Activated naive CD4-positive, alpha-beta T cell (primary cell): ENCODE results near the gene TRPV5.

Source experiments
- DNase-seq, 4 experiments: peaks; one replicate each; lab custom pipeline; 2025; lab: John Stamatoyannopoulos, UW

Gene TRPV5

DNA sequence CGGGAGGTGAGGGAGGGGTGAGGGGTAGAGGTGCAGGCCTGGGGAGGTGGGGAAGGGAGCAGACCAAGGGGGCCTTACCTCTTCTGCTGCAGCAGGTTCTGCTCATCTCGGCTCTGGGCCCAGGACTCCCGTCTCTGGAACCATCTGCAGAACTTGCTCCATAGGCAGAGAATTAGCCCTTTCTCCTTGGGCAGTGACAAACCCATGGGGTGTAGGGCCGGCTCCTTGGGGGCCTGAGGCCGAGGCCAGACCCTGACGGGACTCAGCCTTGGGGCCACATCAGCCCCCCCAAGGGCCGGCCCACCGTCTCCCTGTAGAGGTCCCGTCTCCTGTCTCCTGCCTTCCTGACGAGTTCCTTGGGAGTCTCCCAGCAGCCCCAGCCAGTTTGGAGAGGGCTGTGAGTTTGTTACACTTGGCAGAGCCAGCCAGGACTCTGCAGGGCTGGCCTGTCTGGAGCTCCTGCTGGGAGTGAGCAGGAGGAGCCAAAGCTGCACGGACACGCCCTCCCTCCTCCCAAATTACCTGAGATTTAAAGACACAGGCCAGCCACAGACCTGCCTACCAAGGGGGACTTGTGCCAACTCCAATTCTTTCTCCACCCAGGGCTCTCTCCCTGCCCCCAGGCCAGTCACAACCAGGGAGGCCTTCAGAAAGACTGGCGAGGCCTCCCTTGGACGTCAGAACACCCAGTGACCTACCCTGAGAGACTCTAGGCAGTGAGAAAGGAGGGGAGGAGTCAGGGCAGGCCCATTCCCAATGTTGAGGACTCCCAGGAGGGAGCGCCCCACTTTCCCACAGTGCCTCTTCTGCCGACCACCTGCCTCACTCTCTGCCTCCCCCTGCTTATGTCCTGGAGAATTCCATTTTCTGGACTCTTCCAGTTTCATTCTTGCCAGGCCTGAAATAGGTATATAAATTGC is 48.0 kb downstream of the TRPV5 start, which contains the start of gene TRPV6:
Gene TRPV6 (minus strand): TSS at position 435 of the 920 bp plus-strand sequence.
- no peak for DNase-seq

DNA sequence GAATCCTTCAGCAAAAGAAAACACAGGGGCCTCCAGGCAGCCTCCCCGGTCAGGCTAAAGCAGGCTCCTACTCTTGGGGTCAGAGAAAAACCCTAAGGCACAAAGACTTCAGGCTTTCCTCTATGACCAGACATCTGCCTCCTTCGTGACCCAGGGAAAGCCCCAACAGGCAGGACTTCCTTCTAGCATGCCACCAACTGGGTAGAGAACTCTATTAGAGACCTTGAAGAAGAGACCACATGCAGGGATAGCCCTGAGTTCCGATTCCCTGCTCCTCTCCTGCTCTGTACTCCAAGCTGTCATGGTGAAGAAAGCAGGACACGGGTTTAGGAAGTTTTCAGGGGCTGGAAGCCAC is 49.3 kb downstream of the TRPV5 start:
- no peak for DNase-seq

DNA sequence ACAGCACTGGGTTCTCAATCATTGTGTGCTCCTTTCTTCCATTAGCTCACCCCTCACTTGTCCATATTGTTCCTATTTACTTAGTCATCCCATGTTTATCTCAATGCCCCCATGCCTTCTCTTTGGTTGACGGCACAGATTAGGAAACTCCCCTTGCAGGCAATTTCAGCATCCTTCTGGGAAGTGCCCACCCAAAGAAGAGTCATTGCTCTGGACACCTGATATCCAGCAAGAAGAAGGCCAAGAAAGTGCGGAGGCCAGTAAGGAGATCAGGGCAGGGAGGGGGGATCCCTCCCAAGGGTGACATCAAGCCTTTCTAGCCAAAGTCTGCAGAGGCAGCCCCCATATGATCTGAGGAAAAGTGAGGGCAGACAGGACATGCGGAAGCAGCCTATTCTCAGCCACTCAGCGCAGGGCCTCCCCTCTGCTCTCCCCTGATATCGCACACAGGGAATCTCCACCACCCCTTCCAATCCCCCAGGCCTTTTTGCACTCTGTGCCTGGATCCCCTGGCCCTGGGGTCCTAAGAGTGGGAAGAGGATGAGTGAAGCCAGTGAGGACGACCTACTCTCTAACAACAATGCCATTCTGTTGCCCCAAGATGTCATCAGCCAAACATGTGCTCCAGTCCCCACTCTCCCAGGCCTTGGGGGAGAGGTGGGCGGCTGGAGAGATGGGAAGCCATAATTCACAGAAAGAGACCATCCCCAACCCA is 49.8 kb downstream of the TRPV5 start:
- DNase-seq, result no peak

DNA sequence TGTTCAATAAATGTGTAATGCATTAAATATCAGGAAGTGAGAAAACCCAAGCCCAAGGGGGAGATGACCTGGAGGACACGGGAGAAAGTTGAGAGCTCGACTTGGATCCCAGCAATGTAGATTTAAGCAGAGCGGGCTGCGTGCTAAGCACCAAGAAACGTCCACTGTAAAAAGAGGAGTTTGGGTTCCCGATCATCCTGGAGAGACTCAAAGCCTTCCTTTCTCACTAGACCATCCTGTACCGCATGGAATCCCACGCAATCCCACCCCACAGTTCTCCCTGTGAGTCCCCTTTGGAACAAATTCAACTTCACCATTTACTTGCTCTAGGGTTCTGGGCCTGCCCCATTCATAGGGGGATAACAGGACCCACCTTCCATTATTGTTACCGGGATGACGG is 50.4 kb downstream of the TRPV5 start:
- DNase-seq, result no peak

DNA sequence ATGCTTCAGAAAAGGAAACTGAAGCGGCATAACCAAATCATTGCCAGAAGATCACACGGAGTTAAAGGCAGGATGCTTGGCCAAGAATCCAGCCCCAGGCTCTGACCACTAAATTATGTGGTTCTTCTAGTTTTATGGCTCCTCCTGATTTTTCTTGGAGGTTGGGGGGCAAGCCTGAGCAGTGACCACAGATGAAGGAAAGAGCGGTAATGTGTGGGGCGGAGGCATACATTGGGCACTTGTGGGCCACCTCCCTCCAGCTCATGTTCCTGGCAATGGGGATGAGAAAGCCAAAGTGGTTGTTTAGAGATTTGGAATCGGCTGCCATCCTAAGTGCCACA is 51.2 kb downstream of the TRPV5 start:
- DNase-seq, result no peak

DNA sequence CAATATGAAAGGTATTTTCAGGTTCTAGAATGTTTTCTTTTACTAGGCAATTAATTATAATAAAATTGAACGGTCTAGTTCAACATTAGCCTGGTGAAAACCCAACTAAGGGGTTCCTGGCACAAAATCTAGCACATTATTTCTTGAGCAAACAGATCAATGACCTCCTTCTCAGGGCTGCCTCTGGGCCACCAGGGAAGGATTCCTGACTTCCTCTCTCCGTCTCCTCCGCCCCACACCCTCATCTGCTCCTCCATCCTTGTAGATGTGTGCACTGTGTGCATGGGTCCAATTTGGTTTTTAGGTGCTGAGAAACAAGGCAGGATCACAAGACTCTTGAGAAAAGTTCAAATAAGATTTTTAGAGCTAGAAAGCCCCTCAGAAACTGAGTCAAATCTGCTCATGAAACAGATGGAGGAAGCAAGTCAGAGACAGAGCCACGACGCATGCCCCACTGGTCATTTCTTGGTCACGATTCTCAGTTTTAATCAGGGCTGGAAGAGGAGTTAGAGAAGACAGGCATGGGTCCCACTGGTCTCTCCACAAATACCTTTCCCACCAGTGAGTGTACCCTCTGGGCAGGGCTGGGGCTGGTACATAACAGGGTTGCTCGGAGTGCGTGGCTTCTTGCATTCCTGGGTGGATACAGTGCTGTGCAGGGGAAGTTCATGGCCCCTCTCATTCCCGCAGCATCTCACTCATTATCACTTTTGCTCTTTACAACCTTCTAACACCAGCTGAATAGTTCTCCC is 51.8 kb downstream of the TRPV5 start:
- DNase-seq, result no peak

DNA sequence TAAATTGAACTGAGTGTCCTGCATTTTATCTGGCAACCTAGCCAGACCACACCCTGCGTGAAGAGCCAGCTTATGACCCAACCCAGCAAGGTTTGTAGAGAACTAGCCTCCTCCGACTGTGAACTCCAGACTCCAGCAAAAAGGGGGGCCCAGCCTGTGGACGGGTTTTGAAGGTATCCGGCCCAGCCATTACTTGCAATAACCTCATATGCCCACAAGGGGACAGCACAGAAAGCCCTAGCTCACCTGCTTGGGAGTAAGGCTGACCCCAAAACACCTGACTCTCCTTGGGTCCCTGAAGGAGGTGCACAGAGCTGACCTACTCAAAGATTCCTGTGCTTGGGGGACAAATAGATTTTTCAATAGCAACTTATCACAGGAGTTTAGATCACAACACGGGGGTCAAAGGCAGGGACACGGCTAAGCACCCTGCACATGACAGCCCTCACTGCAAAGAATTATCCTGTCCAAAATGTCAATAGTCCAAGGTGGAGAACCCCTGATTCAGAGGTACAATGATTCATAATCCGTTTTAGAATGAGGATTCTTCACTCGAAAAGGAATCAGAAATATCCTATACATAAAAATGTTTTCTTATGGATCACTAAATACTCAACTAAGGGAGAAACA is 52.6 kb downstream of the TRPV5 start:
- DNase-seq, result peak in 2 of 4 experiments; percentile 15 to 21

DNA sequence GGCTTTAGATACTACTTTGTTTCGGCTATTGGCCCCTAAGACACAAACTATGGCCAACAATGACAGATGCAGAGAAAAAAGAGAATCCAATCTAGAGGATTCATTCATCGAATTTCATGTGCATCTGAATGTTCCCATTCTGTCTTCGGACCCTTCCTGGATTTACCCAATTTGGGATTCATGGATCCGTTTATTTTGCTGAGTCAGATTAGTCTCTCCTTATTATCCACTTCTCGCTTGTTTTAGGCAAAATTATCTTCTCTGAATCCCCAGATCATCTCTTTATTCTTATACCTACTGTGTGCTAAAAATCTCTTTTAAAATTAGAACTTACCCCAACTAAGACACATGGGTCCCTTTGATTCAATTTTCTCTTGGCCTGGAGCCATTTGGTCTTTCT is 54.5 kb downstream of the TRPV5 start:
- DNase-seq, result no peak

DNA sequence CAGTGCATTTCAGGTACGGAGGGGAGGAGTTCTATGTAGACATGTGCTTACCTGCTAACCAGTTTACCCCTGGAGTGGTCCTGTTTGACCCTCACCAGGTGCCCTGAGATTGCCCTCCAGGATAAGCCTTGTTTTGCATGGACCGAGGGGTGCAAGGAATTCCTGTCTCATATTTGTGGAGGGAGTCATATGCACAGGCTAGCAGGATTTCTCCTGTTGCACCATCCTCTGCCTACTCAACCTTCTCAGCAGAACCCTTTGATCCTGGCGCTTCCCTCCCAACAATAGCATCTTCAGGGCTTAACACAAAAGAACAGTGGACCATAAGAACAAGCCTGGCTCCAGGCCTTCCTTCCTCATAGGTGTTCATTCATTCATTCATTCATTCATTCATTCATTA is 55.2 kb downstream of the TRPV5 start:
- DNase-seq, result no peak

DNA sequence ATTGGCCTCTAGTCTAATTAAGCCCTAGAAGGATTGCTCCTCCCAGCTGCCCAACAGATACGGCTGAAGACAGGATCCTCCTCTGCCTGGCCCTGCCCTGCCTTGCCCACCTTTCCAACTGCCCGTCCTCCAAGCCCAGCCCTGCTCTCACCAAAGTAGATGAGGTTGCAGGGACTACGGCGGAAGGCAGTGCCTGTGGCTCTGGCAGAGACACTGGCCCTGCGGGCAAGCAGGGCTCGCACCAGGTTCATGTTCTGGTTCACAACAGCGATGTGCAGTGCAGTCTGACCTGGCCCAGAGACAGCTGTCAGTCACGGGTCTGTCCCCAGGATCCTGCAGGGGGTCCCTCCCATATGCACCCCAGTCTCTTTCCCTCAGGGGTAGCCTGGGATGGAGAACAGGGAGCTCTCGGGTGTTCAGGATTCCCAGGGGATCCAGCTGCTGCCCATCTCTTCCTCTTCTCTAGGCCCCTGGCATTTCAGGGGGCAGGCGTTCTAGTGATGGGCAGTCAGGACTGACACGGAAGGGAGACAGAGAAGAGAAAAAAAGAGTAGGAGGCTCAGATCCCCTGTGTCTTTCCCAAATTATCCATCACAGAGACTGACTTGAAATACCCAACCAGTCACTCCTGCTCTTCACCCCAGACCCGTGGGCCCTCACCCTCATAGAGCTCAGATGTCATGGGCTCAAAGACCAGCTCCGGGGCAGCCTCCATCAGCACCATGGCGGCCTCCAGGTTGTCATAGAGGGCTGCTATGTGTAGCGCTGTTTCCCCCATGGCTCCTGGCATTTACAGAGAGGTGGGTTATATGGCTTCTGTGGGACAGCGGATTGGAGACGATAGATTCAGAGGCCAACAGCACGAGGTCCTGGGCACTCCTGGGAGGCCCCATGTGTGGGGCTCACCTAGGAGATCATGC is 56.3 kb downstream of the TRPV5 start:
- no peak for DNase-seq

DNA sequence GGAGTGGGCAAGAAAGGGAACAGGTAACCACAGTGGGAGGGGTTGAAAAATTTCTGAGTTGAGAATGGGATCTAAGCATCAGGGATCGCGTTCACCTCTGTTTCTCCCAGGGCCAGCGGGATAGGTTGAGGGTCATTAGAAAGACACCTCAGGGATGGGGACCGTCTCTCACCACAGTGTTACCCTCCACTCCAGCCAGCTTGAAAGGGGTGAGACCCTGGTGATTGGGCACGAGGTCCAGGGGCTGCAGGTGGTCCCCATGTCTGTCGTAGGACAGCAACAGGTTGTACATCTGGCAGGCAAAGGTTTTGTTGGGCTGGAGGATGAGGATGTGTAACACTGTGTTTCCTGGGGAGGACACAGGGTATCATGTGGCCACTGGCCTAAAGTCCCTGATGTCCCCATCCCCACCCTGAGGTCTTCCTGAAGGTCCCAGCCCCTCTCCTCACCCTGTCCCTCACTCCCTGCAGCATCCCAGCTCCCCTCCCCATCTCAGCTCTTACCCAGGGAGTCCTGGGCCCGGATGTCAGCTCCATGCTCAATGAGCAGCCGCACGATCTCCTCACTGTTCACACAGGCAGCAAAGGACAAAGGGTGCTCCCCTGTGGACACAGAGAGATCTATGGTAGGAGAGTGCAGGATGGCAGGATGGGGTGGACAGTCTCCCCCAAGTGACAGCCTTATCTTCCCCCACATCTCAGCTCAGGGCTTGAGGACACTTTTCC is 57.1 kb downstream of the TRPV5 start:
- DNase-seq, result no peak

DNA sequence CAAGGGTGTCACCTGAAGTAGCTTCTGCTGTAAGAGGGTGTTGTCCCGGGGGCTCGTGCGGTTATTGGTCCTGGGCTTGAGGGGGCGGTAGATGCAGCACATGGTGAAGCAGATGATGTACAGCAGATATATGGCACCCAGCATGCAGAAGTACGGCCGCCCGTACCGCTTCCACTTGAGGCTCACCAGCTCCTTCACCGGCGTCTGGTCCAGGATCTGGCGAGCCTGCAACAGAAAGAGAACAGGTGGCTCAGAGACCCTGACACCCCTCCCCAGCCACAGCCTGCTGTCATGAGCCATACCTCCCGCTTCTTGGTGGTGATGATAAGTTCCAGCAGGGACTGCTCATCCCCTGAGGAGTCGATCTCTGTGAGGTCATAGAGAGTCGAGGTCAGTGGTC is 58.1 kb downstream of the TRPV5 start:
- no peak for DNase-seq

DNA sequence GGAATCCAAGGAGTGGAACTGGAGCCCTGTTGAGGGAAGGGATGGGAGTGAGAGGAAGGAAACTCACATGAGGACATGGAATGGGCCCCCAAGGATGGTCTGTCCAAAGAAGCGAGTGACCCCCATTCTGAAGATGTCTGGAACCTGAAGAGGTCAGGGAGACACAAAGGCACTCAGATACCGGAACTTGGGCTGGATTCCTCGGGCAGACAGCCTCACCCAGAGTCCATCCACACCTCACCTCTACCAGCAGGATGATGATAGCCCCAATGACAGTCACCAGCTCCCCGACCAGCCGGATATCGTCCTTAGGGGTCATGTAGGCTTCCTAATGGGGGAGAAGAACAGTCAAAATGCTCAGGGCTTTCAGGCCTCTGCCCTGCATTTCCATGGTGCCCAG is 58.7 kb downstream of the TRPV5 start:
- no peak for DNase-seq

DNA sequence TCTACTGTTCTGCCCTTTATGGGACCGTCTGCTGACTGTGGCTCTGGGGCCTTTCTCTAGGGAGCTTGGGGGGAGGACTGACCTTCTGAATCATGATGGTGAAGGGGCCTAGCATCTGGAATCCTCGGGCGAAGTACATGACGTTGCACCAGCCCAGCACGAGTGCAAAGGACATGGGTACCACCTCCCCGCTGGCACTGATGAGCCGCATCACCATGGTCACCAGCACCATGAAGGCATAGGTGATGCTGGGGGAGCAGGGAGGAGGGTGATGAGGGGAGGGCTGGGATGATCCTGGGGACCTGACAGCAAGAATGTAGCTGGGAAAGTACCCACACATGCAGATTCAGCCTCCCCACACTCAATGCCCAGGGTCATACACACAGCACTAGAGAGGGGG is 59.1 kb downstream of the TRPV5 start:
- DNase-seq, result no peak

DNA sequence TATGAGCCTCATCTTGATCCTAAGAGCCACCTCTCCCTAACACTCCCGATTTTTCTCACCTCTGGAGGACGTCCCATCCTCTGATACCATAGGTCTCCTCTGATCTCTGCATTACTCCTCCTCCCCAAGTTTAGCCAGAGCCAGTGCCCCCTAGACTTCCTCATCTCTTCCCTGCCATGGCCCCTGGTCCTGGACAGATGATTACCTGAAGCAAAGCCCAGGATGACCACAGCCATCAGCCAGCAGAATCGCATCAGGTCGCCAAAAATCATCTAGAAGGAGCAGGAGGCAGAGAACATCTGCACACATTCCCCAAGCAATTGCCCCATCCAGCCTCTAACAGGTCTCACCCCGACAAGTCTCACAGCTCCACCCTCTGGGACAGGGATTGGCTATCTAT is 59.7 kb downstream of the TRPV5 start:
- no peak for DNase-seq

DNA sequence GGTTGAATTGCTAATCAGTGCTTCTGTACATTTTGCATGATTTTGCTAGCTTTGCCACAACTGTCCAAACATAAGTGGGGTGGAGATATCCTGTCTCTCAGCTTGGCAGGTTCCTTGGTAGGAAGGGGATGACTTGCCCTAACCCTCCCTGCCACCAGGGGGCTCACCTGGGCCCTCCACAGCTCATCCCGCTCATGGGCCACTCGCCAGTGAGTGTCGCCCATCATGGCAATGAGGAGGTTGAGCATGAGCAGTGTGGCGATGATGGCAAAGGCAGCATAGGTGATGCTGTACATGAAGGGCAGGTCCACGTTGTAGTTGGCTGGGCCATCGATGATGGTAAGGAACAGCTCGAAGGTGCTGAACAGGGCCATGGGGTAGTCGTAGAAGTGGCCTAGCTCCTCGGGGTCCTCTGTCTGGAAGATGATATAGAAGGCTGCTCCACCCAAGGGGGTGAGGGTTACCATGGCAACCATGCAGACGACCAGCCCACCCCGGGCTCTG is 60.2 kb downstream of the TRPV5 start:
- no peak for DNase-seq

DNA sequence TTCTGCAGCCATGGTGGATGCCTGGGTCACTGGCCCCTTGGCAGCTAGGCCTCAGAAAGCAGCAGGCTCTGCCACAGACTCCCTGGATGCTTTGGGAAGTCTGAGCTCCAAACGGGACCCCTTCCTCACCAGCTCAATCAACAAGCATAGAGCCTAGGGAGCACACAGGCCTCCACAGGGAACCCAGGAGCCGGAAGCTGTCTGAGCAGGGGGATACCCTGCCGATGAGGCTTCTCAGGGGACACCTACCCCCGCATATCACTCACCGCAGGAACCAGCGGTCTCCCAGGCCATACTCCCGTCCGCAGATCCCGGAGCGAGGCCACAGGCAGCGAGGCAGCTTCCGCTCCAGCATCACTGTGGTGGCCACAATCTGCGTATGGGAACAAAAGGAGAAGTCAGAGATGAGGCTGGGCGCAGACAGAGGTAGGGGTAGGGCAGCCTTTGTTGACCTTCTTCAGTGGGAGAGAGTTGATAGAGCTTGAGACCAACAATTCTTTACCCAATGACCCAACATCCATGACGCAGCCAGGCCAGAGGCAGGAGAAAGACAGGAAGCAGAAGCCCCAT is 61.4 kb downstream of the TRPV5 start:
- no peak for DNase-seq

DNA sequence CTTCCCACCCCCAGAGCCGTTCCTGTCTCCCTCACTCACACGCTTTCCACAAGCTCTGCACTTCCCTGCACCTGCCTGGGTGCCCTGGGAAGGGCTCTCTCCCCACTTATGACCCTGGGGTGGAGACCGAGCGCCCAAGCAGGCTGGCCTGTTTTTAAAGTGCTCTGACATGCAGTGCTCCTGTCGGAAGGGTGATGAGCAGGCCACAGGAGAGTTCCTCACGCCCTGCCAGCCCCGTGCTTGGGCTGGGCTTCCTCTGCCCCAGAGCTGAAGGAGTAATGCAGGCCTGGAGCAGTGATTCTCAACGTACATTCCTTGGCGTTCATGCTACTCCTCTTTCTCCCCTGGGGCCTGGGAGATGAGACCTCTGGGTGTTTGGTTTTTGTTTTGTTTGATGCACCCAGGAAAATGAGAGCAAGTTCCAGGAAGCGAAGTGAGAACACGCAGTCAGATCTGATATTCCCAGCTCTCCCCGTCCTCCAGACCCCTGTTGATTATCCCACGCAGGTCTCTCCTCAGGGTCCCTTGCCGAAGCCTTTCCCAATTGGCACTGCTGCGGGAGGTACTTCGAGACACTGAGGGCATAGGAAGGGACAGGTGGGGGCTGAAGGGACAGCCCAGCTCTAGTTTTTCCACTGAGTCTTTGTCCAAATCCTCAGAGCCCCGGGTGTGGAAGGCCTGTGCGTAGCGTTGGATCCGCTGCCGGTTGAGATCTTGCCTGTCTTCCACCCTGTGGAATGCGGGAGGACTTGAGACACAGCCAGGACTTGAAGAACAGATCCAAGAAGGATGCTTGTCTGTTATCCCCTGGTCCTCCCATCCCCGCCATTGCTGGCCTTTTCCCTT is 62.1 kb downstream of the TRPV5 start:
- no peak for DNase-seq
